IMR-90 (cell line): ENCODE measurements around the gene CCDC30.

Experiments used
- POLR2A ChIP-seq: IDR thresholded peaks from 2 replicates; pipeline ENCODE4 v1.6.1; 2012; ENCODE audit warnings: mild to moderate bottlenecking, low read depth, low read length
- TF ChIP-seq, protein P1 (sequence below): fragments of 150-350 bp; IDR thresholded peaks from 2 replicates; pipeline ENCODE4 v1.6.1; 2016; ENCODE audit warnings: low read depth, mild to moderate bottlenecking, low read length, moderate library complexity, borderline replicate concordance

DNA sequence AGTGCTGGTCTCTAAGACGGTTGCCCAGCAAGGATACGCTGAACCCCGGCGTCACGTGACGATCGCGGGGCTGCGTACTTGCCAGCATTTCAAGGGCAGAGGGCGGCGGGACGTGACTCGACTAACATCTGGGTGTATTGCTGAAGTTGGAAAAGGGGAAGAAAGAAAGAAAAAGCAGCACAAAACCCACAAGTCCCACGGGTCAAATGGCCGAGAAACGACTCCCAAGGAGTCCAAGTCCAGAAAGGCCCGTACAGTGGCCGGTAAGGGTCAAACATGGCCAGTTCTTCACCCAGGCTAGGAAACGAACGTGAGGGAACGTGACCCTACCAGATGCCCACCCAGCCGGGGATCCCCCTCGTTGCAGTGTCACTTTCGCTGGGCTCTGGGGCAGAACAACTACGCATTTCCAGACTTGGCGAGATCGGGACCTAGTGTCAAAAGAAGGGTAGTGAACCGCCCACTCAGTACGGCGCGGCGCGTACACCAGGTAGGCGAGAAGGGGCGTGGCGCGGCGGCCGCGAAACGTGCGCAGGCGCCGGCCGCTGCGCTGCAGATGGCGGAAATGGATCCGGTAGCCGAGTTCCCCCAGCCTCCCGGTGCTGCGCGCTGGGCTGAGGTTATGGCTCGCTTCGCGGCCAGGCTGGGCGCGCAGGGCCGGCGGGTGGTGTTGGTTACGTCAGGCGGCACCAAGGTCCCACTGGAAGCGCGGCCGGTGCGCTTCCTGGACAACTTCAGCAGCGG is 6.9 kb upstream of the CCDC30 start, which contains the start of the genes PPCS and ZMYND12:
- TF ChIP-seq, protein P1, sequence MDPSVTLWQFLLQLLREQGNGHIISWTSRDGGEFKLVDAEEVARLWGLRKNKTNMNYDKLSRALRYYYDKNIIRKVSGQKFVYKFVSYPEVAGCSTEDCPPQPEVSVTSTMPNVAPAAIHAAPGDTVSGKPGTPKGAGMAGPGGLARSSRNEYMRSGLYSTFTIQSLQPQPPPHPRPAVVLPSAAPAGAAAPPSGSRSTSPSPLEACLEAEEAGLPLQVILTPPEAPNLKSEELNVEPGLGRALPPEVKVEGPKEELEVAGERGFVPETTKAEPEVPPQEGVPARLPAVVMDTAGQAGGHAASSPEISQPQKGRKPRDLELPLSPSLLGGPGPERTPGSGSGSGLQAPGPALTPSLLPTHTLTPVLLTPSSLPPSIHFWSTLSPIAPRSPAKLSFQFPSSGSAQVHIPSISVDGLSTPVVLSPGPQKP, result no peak
- peak; percentile 67; the same call in 1 of the 2 replicates for TF ChIP-seq POLR2A
